Sigmoid colon (tissue), 7 donors: ENCODE measurements around the gene RFPL3. TPM values are rescaled to one million over a fixed set of nuclear protein-coding genes. Genes with fewer than 3 reads are reported as not detected.
"Not testable (repeated sequence)": the region's sequence is repeated elsewhere in the genome, so short reads cannot be mapped to it uniquely, and the experiment has no call there.

ENCODE experiments used
- DNase-seq: peaks from one replicate; pipeline ENCODE4 v3.0.0-alpha.2; 2019
- H3K27ac ChIP-seq, 4 donors: fragments of 200-600 bp; sonication (generic); one replicate each; pipeline ENCODE4 v1.5.1; 2016 to 2019; ENCODE audit warnings: mild to moderate bottlenecking in 1 of 4
- H3K27me3 ChIP-seq, 3 donors: fragments of 200-600 bp; sonication (generic); one replicate each; pipeline ENCODE4 v1.5.1; 2019; ENCODE audit warnings: mild to moderate bottlenecking in 1 of 3
- H3K36me3 ChIP-seq, 4 donors: fragments of 200-600 bp; sonication (generic); one replicate each; pipeline ENCODE4 v1.5.1; 2016 to 2019
- H3K4me1 ChIP-seq, 4 donors: fragments of 200-600 bp; sonication (generic); one replicate each; pipeline ENCODE4 v1.5.1; 2017 to 2019
- H3K4me3 ChIP-seq, 4 donors: fragments of 200-600 bp; sonication (generic); one replicate each; pipeline ENCODE4 v1.5.1; 2017 to 2019; ENCODE audit warnings: mild to moderate bottlenecking in 2 of 4, moderate library complexity in 1 of 4
- H3K9me3 ChIP-seq, 4 donors: fragments of 200-600 bp in 3 of 4; sonication (generic) in 3 of 4; one replicate each; pipeline versions ENCODE4 v1.5.1 to v1.6.1; 2013 to 2019
- EP300 ChIP-seq, 4 donors: sonication (generic); formaldehyde crosslinking; IDR thresholded peaks; one replicate each; pipeline ENCODE4 v1.6.1; 2017; ENCODE audit warnings: antibody characterized with exemption in 4 of 4
- POLR2A ChIP-seq, 2 donors: fragments of 450-650 bp; IDR thresholded peaks; one replicate each; pipeline ENCODE4 v1.6.1; 2016; ENCODE audit warnings: antibody characterized with exemption in 2 of 2, mild to moderate bottlenecking in 2 of 2, moderate library complexity in 2 of 2
- POLR2AphosphoS5 ChIP-seq, 4 donors: sonication (generic); formaldehyde crosslinking; IDR thresholded peaks; one replicate each; pipeline ENCODE4 v1.6.1; 2017; ENCODE audit warnings: antibody characterized with exemption in 4 of 4
- WGBS, 2 donors: extraction: QIAGEN DNeasy Blood & Tissue Kit; methylation state at CpG; one replicate each; pipeline ENCODE4 v1.1.7; 2013; 5-methylcytosine and 5-hydroxymethylcytosine counted together
- intact Hi-C: fragments of 100-400 bp; cut with DNase I; formaldehyde crosslinking; loops from one replicate; pipeline ENCODE4 v1.15.1; 2023
- polyA plus RNA-seq, 3 donors: library from polyadenylated mRNA; stranded (reverse); fragments of 200-250 nt; gene quantifications; one replicate each; pipeline ENCODE4 v1.2.3, GENCODE V29; 2013
- total RNA-seq, 4 donors: library from RNA; depleted of rRNA; stranded (reverse); fragments of >200 nt; gene quantifications; one replicate each; pipeline ENCODE4 v1.1.0, GENCODE V29; 2016
- TF ChIP-seq, protein P1 (sequence below), 4 experiments: fragments of 450-650 bp in 3 of 4; fragments of 200-600 bp in 1 of 4; IDR thresholded peaks; one replicate each; pipeline ENCODE4 v1.5.1; 2016 to 2019; ENCODE audit warnings: antibody characterized with exemption in 4 of 4, mild to moderate bottlenecking in 3 of 4, moderate library complexity in 2 of 4
- donor health status: healthy with polysubstance abuse.
- donor health status: Bipolar disorder and iron deficiency.
- donor health status: healthy.

Gene RFPL3
- total and polyA plus RNA-seq, 7 donors: not detected

DNA sequence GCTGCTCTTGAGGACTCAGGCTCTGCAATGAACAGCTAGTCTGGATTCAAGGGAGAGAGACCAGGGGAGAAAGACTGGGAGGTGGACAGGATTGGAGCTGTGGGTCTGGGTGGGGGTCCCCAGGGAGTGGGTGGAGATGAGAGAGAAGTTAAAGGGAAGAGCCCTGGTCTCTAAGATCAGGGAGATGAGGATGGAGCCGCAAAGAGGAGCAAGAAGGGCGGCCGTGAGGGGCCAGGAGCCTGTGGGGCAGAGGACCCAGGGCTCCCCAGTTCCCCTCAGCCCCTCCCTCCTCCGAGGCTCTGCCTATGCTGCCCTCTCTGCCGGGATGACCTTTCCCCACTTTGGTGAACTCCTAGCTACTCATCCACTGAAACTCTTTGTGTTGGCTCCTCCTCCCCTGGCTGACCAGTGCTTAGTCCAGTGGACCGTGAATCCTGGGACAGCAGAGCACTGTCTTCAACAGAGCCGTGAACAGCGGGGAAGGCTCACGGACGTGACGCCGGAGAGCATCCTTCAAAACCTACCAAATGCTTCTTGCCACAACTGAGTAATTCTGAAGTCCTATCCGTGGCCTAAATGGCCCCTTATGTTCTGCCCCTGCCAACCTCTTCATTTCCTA is 16.4 kb upstream of the RFPL3 start:
- peaks cover 0 to 14% (median 0%) of the 10 kb centered on the region in 4 donors for H3K4me1 ChIP-seq
- intact Hi-C loops: no loop called here

DNA sequence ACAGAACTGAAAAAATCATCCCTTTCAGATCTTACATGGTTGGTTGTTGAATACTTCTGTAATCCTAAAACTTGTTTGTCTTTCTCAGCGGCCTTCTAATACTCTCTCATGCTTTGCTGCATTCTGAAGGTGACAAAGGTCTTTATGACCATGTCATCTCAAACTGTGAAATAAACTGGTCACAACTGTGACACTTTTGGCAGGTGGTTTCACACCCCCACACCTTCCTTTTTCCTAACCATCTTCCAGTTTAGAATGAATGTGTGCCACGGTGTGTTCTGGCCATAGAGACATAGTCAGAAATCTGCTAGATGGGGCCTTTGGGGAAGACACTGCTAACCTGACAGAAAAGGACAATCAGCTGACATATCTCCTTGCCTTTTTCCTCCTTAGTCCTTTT is 14.7 kb upstream of the RFPL3 start:
- no peaks in the 10 kb centered on the region for H3K4me1 ChIP-seq
- H3K36me3 ChIP-seq: no peaks in the 10 kb centered on the region
- H3K9me3 ChIP-seq: no peaks in the 10 kb centered on the region
- H3K27me3 ChIP-seq: peaks cover 0 to 13% (median 0%) of the 10 kb centered on the region in 3 donors
- no peak overlapping the region for H3K4me3 ChIP-seq
- WGBS, 2 donors: 78 to 82% methylated on average over 2 of the region's 2 CpGs
- no peak overlapping the region for H3K27ac ChIP-seq
- no peak for TF ChIP-seq EP300 (IDR thresholded peaks at IDR 0.05)
- TF ChIP-seq, protein P1, sequence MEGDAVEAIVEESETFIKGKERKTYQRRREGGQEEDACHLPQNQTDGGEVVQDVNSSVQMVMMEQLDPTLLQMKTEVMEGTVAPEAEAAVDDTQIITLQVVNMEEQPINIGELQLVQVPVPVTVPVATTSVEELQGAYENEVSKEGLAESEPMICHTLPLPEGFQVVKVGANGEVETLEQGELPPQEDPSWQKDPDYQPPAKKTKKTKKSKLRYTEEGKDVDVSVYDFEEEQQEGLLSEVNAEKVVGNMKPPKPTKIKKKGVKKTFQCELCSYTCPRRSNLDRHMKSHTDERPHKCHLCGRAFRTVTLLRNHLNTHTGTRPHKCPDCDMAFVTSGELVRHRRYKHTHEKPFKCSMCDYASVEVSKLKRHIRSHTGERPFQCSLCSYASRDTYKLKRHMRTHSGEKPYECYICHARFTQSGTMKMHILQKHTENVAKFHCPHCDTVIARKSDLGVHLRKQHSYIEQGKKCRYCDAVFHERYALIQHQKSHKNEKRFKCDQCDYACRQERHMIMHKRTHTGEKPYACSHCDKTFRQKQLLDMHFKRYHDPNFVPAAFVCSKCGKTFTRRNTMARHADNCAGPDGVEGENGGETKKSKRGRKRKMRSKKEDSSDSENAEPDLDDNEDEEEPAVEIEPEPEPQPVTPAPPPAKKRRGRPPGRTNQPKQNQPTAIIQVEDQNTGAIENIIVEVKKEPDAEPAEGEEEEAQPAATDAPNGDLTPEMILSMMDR (IDR thresholded peaks at IDR 0.05): no peak
- no peak for DNase-seq
- intact Hi-C loops: no loop called here

More for the DNA sequence above, 16.4 kb upstream of the RFPL3 start:
- no peak for DNase-seq
- no peak overlapping the region for H3K27ac ChIP-seq
- peaks cover 0 to 13% (median 0%) of the 10 kb centered on the region in 3 donors for H3K27me3 ChIP-seq
- H3K4me3 ChIP-seq: no peak overlapping the region
- WGBS, 2 donors: 69 to 73% methylated on average over 13 of the region's 13 CpGs
- no peaks in the 10 kb centered on the region for H3K36me3 ChIP-seq
- no peaks in the 10 kb centered on the region for H3K9me3 ChIP-seq
- TF ChIP-seq POLR2A (IDR thresholded peaks at IDR 0.05) (no peak), EP300 (IDR thresholded peaks at IDR 0.05) (no peak), POLR2AphosphoS5 (IDR thresholded peaks at IDR 0.05) (no peak)
- TF ChIP-seq, protein P1 (IDR thresholded peaks at IDR 0.05): no peak

DNA sequence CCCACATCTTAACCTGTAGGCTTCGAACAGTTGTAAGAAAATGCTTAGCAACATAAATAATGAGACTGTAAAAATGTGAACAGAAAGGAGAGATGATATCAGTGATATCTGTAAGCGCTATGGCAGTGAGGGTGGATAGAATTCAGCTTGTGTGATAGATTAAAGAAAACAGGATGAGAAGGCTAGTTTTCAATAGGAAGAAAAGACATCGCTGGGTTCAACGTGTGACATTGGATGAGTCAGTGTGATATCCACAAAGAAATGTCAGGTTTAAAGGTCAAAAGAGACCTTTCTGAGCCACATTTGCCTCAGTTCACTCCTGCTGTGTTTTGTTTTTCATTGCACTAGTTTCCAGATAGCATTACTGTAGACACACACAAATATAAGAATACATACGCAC is 13.7 kb upstream of the RFPL3 start:
- Histone ChIP-seq H3K36me3 (no peaks in the 10 kb centered on the region), H3K4me3 (no peak overlapping the region), H3K9me3 (no peaks in the 10 kb centered on the region), H3K27ac (no peak overlapping the region), H3K27me3 (peaks cover 0 to 13% (median 0%) of the 10 kb centered on the region in 3 donors), H3K4me1 (no peaks in the 10 kb centered on the region)
- no peak for DNase-seq
- 55 to 82% methylated on average over 5 of the region's 5 CpGs for WGBS, 2 donors
- TF ChIP-seq, protein P1 (IDR thresholded peaks at IDR 0.05): no peak
- no peak for TF ChIP-seq POLR2AphosphoS5 (IDR thresholded peaks at IDR 0.05)
- TF ChIP-seq EP300 (IDR thresholded peaks at IDR 0.05): no peak
- no peak for TF ChIP-seq POLR2A (IDR thresholded peaks at IDR 0.05)
- intact Hi-C loops: no loop called here

DNA sequence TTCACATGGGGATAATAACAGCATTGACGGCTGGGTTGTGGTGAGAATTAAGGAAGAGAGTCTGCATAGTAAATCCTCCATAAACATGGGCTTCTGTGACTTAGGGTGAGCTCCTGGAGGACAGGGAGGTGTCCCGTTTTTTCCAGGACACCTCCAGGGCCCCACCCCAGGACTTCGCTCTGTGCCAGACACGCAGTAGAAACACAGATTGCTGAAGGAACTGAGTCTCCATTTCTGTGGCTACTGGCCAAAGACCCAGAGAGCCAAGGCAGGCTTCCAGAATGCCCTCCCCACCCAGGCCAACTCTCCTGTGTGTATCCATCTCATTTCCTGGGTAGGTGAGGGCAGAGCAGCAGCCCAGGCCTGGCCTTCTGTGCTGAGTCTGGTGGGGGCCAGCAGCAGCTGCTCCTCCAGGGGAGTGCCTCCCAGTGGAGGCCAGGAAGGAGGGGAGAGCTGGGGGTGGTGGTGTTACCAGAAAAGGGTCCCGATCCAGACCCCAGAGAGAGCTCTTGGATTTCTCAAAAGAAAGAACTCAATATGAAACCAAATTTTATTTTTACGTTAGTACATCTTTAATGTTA is 9.5 kb upstream of the RFPL3 start:
- H3K27me3 ChIP-seq: no peaks in the 10 kb centered on the region
- no peaks in the 10 kb centered on the region for H3K36me3 ChIP-seq
- H3K27ac ChIP-seq: no peak overlapping the region
- no peaks in the 10 kb centered on the region for H3K4me1 ChIP-seq
- no peaks in the 10 kb centered on the region for H3K9me3 ChIP-seq
- no peak overlapping the region for H3K4me3 ChIP-seq
- intact Hi-C loops: no loop called here
- no peak for TF ChIP-seq POLR2AphosphoS5 (IDR thresholded peaks at IDR 0.05)
- TF ChIP-seq, protein P1 (IDR thresholded peaks at IDR 0.05): no peak
- TF ChIP-seq EP300 (IDR thresholded peaks at IDR 0.05): no peak
- no peak for TF ChIP-seq POLR2A (IDR thresholded peaks at IDR 0.05)
- DNase-seq: no peak
- 51 to 76% methylated on average over 6 of the region's 6 CpGs for WGBS, 2 donors

DNA sequence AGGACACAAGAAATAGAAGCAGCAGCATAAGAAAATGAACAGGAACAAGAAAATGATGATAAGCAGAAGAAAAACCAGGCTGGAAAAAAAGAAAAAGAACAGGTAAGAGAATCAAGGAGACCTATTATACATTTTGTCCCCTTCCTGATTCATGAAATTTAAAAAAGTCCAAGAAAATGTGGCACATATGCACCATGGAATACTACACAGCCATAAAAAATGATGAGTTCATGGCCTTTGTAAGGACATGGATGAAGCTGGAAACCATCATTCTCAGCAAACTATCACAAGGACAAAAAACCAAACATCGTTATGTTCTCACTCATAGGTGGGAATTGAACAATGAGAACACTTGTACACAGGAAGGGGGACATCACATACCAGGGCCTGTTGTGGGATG is 5.8 kb upstream of the RFPL3 start:
- intact Hi-C loops, H3K4me1 ChIP-seq, H3K27ac ChIP-seq, DNase-seq, H3K27me3 ChIP-seq, H3K36me3 ChIP-seq, H3K4me3 ChIP-seq, H3K9me3 ChIP-seq: not testable (repeated sequence)
- 95 to 98% methylated on average over 1 of the region's 1 CpG for WGBS, 2 donors
